KMS-11 (cell line): ENCODE results near the gene DNAJB14.

ENCODE experiments used
- H2AFZ ChIP-seq: fragments of 200-600 bp; sonication (generic); 2 replicates; pipeline ENCODE4 v1.6.1; 2016; ENCODE audit warnings: antibody characterized with exemption, mixed run types, low read depth
- H3K27ac ChIP-seq: fragments of 200-600 bp; sonication (generic); 2 replicates; pipeline ENCODE4 v1.6.1; 2016; ENCODE audit warnings: mild to moderate bottlenecking, mixed run types
- H3K27me3 ChIP-seq: fragments of 200-600 bp; sonication (generic); 2 replicates; pipeline ENCODE4 v1.6.1; 2017; ENCODE audit warnings: mild to moderate bottlenecking, low read depth, mixed run types, moderate library complexity; ENCODE audit not compliant: insufficient read depth
- H3K36me3 ChIP-seq: fragments of 200-600 bp; sonication (generic); 2 replicates; pipeline ENCODE4 v1.6.1; 2017; ENCODE audit warnings: mild to moderate bottlenecking, mixed run types; ENCODE audit not compliant: insufficient read depth
- H3K4me1 ChIP-seq: fragments of 200-600 bp; sonication (generic); 2 replicates; pipeline ENCODE4 v1.6.1; 2016; ENCODE audit warnings: mild to moderate bottlenecking, low read depth, mixed run types; ENCODE audit not compliant: poor library complexity, severe bottlenecking
- H3K4me2 ChIP-seq: fragments of 200-600 bp; sonication (generic); 2 replicates; pipeline ENCODE4 v1.7.0; 2016; ENCODE audit warnings: mild to moderate bottlenecking, mixed run types
- H3K4me3 ChIP-seq: fragments of 200-600 bp; sonication (generic); IDR thresholded peaks from 2 replicates; pipeline ENCODE4 v1.6.1; 2017; ENCODE audit warnings: low read depth, low read length, mixed read lengths; ENCODE audit not compliant: insufficient read depth
- H3K79me2 ChIP-seq: fragments of 200-600 bp; sonication (generic); 2 replicates; pipeline ENCODE4 v1.6.1; 2016; ENCODE audit warnings: low read depth, mixed run types; ENCODE audit not compliant: insufficient read depth
- H3K9ac ChIP-seq: fragments of 200-600 bp; sonication (generic); 2 replicates; pipeline ENCODE4 v1.6.1; 2016; ENCODE audit warnings: mild to moderate bottlenecking, mixed run types
- H4K20me1 ChIP-seq: fragments of 200-600 bp; sonication (generic); 2 replicates; pipeline ENCODE4 v1.6.1; 2016; ENCODE audit warnings: mild to moderate bottlenecking, mixed run types; ENCODE audit not compliant: insufficient read depth
- CTCF ChIP-seq: fragments of 200-600 bp; sonication (generic); conservative IDR thresholded peaks from 2 replicates; pipeline ENCODE4 v1.6.1; 2017; ENCODE audit warnings: low read depth, mild to moderate bottlenecking, antibody characterized with exemption, low read length, moderate library complexity, mixed read lengths

The DNAJB14 gene

DNA sequence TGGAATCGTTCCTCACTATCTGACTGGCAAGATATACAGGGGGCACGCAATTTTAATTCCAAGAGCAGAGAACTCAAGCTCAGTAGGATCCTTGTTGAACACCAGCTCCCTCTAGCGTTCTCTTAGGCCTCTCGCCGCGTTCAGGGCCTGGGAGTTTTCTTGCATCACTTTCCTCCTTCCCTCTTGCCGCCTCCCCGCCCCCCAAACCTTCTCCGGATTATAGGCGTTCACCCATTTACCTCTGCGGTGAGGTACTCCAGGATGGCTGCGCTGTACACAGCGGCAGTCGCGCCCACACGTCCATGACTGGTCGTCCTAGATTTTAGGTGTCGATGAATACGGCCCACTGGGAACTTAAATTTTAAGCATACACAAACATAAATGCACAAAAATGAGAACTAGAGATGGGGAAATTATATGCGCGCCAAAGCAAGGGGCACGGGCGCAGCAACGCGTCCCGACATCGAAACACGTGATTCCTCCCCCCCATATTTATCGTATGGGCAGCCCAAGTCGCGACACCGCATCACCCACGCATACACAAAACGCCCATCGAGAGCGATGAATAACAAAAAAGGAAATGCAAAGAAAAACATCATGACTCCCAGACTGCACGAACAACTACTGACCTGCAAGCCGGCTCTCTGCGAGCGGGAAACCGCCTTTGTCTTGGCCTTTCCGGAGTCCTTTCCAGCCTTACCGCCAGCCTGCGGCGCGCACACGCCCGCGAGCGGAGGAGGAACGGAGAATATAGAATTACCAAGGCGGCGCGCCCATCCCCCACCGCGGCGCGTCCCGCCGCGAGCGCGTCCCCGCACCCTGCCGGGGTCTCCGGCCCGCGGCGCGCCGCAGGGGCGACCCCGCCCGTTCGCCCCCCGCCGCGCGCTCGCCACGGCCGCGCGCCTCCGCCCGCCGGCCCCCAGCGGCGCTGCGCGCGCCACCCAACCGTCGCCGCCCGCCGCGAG is 2.9 kb upstream of the DNAJB14 start:
- H3K27ac ChIP-seq: peak overlapping the region; percentile 97
- H3K9ac ChIP-seq: peak overlapping the region; percentile 95
- peaks cover 13% of the 10 kb centered on the region for H4K20me1 ChIP-seq
- TF ChIP-seq CTCF: peak; percentile 78
- H3K27me3 ChIP-seq: no peaks in the 10 kb centered on the region
- H3K4me3 ChIP-seq: no peak overlapping the region
- H3K4me1 ChIP-seq: peaks cover 38% of the 10 kb centered on the region
- H3K36me3 ChIP-seq: peaks cover 14% of the 10 kb centered on the region; the same call in 1 of the 2 replicates
- H3K79me2 ChIP-seq: peaks cover 45% of the 10 kb centered on the region
- H3K4me2 ChIP-seq: peak overlapping the region; percentile 86
- H2AFZ ChIP-seq: peak overlapping the region; percentile 27; the same call in 1 of the 2 replicates

- peak overlapping the region; percentile 97; the same call in 1 of the 2 replicates for H3K27ac ChIP-seq
Measured at GRCh38 chr4:99947608-99948007, 1.2 kb upstream of the DNAJB14 start.

GRCh38 chr4:99947190-99947578 is 766 bp upstream of the DNAJB14 start:
- peaks cover 23% of the 10 kb centered on the region for H4K20me1 ChIP-seq
- H3K79me2 ChIP-seq: peaks cover 65% of the 10 kb centered on the region
- peak overlapping the region; percentile 76 for H2AFZ ChIP-seq
- H3K27me3 ChIP-seq: no peaks in the 10 kb centered on the region
- H3K4me3 ChIP-seq: no peak overlapping the region
- peak overlapping the region; percentile 86 for H3K4me2 ChIP-seq
- peaks cover 14% of the 10 kb centered on the region; the same call in 1 of the 2 replicates for H3K36me3 ChIP-seq
- H3K4me1 ChIP-seq: peaks cover 59% of the 10 kb centered on the region
- TF ChIP-seq CTCF: no peak
- peak overlapping the region; percentile 97 for H3K27ac ChIP-seq
- H3K9ac ChIP-seq: peak overlapping the region; percentile 44; the same call in 1 of the 2 replicates

More at GRCh38 chr4:99947608-99948007, 1.2 kb upstream of the DNAJB14 start:
- Histone ChIP-seq H3K4me2 (peak overlapping the region; percentile 86), H3K79me2 (peaks cover 61% of the 10 kb centered on the region), H3K36me3 (peaks cover 14% of the 10 kb centered on the region; the same call in 1 of the 2 replicates), H3K9ac (peak overlapping the region; percentile 44; the same call in 1 of the 2 replicates), H3K27me3 (no peaks in the 10 kb centered on the region), H2AFZ (no peak overlapping the region), H3K4me1 (peaks cover 54% of the 10 kb centered on the region), H3K4me3 (no peak overlapping the region), H4K20me1 (peaks cover 23% of the 10 kb centered on the region)
- no peak for TF ChIP-seq CTCF

GRCh38 chr4:99945718-99946355 is 581 bp downstream of the DNAJB14 start:
- Histone ChIP-seq H3K36me3 (peaks cover 14% of the 10 kb centered on the region; the same call in 1 of the 2 replicates), H3K4me1 (peaks cover 58% of the 10 kb centered on the region), H2AFZ (peak overlapping the region; percentile 76)

More at GRCh38 chr4:99945718-99946355, 581 bp downstream of the DNAJB14 start:
- no peak for TF ChIP-seq CTCF
- no peak overlapping the region for H3K4me3 ChIP-seq
- H3K9ac ChIP-seq: peak overlapping the region; percentile 72
- H3K27ac ChIP-seq: peak overlapping the region; percentile 97
- no peaks in the 10 kb centered on the region for H3K27me3 ChIP-seq
- peaks cover 77% of the 10 kb centered on the region for H3K79me2 ChIP-seq
- H3K4me2 ChIP-seq: peak overlapping the region; percentile 92
- peaks cover 23% of the 10 kb centered on the region for H4K20me1 ChIP-seq
